GM18868 (cell line): ENCODE data around the gene DAPK1.
"Not testable (repeated sequence)": the region's sequence is repeated elsewhere in the genome, so short reads cannot be mapped to it uniquely, and the experiment has no call there.

Source experiments
- ATAC-seq: cut with Tn5 transposase; IDR thresholded peaks from one replicate; pipeline ENCODE4 v1.9.1; 2021; ENCODE audit warnings: mild to moderate bottlenecking, moderate library complexity; ENCODE audit not compliant: unreplicated experiment

Gene DAPK1

GRCh38 chr9:87725900-87726709 is 228.4 kb downstream of the DAPK1 start, which contains the start of gene CTSL:
TSS of gene CTSL (plus strand) at chr9:87726119. CDS start at chr9:87727604, 1,485 bp downstream.
- ATAC-seq = peak; percentile 59

GRCh38 chr9:87729246-87729645 is 231.6 kb downstream of the DAPK1 start:
- ATAC-seq = no peak

- no peak for ATAC-seq
Observed at GRCh38 chr9:87731321-87731720, 233.7 kb downstream of the DAPK1 start.

DNA sequence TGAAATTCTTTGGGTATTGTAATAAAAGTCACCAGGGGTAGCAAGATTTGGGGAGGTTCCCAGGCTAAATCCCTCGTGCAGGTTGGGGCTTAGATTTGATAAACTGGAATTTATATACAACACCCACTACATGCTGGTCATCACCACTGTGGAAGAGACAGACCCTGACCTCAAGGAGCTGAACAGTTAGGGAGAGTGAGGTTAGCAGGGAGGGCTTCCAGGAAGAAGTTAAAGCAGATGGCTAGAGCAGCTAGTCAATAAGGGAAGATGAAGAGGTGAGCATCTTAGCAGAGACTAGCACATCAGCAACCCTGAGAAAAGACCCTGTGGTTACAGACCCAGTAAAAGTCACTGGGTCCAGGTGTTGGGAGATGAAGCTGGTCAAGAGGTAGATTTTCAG is 234.7 kb downstream of the DAPK1 start:
- ATAC-seq = no peak

GRCh38 chr9:87732756-87733155 is 235.1 kb downstream of the DAPK1 start:
- ATAC-seq = no peak

DNA sequence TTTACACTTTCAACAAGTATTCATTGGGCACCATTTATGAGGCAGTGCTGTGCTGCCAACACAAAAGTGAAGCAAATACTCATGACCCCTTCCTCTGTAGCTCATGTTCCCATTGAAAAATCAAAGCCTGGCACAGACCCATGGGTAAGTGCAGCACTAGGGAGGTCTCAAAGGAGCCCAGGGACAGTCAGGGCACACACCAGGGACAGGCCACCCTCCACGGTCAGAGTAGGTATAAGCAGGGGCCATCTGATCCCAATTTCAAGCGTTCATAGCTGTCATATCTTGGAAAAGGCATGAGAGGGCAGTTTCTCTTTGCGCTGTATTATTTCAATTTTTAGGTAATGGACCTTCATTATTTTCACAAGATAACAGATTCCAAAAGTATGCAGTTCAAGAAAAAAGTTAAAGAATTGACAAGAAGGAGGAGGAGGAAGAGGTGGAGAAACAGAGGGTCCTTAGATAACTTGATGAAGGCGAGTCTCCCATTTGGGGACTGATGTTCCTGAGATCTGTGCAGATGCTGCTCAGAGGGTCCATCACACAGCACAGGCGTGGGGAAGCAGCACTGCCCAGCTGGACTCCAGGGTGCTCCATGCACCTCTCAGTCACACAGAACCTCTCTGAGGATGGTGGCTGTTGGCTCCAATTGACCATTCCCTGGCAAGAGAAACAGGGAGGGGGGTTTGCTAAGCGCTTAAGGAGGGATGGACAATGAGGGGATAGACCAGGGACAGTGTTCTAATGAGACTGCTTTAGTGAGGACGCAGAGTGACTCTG is 235.8 kb downstream of the DAPK1 start:
- ATAC-seq = no peak

DNA sequence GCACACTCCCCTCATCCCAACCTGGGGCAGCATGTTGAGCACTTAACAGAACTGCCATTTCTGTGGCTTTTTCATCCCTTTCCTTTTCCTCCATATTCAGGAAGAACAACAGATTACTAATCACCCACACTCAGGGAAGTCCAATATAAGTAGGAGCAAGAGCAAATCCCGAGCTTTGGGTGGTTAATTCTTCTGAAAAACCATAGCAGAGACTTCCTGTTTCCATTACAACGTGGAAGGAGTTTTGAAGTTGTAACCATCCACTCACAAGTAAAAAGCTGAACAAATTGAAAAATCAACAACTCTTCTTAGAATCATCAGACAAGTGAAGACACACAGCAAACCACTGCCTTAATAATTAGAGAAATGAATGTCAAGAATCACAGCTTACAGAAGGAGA is 236.4 kb downstream of the DAPK1 start:
- no peak for ATAC-seq

- no peak for ATAC-seq
Observed at GRCh38 chr9:87739546-87739945, 241.9 kb downstream of the DAPK1 start.

GRCh38 chr9:87740209-87740608 is 242.5 kb downstream of the DAPK1 start:
- ATAC-seq = no peak

DNA sequence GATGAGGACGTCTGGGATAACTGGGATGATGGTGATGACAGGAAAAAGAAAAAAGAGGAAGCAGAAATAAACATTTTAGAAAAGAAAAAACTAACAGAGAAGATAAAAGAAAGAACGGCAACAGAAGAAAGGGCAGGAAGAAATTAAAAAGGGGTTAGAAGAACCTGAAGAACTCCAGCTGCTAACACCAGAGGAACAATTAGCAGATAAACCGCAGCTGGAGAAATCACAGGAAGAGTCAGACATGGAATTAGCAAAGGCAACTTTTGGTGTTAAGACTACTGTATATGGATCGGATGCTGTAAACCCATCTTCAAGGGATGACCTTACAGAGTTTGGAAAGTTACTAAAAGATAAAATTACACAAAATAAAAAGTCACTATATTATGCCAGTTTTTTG is 243.7 kb downstream of the DAPK1 start:
- ATAC-seq = no peak

GRCh38 chr9:87741891-87742290 is 244.2 kb downstream of the DAPK1 start:
- no peak for ATAC-seq

- ATAC-seq = no peak
Observed at GRCh38 chr9:87742813-87743428, 245.3 kb downstream of the DAPK1 start.

DNA sequence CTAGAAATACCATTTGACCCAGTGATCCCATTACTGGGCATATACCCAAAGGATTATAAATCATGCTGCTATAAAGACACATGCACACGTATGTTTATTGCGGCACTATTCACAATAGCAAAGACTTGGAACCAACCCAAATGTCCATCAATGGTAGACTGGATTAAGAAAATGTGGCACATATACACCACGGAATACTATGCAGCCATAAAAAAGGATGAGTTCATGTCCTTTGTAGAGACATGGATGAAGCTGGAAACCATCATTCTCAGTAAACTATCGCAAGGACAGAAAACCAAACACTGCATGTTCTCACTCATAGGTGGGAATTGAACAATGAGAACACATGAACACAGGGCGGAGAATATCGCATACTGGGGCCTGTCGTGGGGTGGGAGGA is 246.6 kb downstream of the DAPK1 start:
- ATAC-seq = not testable (repeated sequence)

DNA sequence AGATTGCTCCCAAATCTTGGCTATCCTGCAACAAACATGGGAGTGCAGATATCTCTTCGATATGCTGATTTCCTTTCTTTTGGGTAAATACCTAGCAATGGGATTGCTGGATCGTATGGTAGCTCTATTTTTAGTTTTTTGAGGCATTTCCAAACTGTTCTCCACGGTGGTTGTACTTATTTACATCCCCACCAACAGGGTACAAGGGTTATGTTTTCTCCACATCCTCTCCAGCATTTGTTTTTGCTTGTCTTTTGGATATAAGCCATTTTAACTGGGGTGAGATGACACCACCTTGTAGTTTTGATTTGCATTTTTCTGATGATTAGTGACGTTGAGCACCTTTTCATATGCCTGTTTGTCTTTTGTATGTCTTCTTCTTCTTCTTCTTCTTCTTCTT is 248.5 kb downstream of the DAPK1 start:
- no peak for ATAC-seq

DNA sequence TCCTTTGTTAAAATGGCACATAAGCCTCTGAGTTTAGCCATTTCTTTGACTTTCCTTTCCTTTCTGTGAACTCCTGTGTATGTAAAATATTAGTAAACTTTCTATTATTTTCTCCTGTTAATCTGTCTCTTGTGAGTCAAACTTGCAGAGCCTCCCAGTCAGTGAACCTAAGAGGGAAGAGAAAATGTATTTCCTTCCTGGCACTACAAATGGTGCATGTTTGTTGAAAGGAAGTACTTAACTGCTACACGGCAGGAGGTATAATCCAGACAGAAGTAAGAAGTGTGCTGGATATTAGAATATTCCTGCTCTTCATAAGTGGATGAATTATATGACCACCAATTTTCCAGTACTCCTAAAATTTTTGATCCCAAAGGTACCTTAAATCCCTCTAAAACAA is 251.2 kb downstream of the DAPK1 start:
- no peak for ATAC-seq

DNA sequence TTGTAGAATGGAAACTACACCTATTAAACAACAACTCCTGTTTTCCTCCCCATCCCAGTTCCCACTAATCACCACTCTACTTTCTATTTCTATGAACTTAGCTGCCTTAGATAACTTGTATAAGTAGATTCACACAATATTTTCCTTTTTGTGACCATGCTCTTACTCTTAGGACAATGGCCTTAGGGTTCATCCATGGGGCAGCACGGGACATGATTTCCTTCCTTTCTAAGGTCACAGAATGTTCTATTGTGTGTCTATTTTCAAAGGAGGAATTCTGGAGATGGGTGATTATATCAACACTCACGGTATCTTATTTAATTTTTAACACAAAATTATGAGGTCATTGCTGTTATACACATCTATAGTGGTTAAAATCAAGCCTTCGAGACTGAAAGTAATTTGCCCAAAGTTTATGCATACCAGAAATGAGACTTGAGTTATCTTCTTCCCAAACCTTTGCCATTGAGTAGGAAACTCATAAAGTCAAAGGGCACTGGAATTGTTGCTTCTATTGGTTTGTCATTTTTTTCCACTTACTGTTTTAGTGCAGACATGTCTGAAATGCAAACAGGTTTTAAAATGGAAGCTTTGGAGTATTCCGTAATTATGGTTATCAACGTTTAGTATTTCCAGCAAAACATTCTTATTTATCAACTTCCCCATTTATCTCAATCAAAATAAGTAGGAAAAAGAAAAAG is 251.8 kb downstream of the DAPK1 start:
- no peak for ATAC-seq

DNA sequence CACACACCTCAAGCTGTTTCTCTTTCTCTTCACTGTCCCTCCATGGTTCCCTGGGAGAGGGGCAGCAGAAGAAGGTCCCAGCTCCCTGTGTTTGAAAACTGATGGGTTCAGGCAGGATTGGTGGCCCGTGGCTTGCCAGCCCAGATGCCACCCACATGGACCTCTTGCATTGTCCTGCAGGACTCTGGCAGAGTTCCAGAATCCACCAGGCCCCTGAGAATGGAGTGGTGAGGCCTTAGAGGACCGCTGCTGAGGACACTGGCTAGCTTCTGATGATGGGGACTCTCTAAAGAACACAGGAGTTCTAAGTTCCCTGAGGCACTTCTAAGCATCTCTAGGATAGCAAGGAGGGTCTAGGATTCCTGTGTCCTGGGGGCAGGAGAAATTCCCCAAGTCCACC is 253.1 kb downstream of the DAPK1 start:
- no peak for ATAC-seq

GRCh38 chr9:87751423-87751822 is 253.8 kb downstream of the DAPK1 start:
- no peak for ATAC-seq

GRCh38 chr9:87751868-87752267 is 254.2 kb downstream of the DAPK1 start:
- ATAC-seq = no peak

- ATAC-seq = no peak
Observed at GRCh38 chr9:87753313-87753712, 255.6 kb downstream of the DAPK1 start.
